HepG2 (cell line): ENCODE data around the gene GNGT2. TPM values are rescaled to one million over a fixed set of nuclear protein-coding genes. Genes with fewer than 3 reads are reported as not detected.

Experiments
- ARID4A ChIP-seq: sonication (generic); formaldehyde crosslinking; IDR thresholded peaks from 2 replicates; pipeline ENCODE4 v1.5.0; 2020; ENCODE audit warnings: mild to moderate bottlenecking, missing genetic modification reagents, borderline replicate concordance
- CBX5 ChIP-seq: sonication (generic); formaldehyde crosslinking; IDR thresholded peaks from 2 replicates; pipeline ENCODE4 v1.4.0; 2020; ENCODE audit warnings: missing genetic modification reagents, borderline replicate concordance
- CSRNP1 ChIP-seq: sonication (generic); formaldehyde crosslinking; IDR thresholded peaks from 2 replicates; pipeline ENCODE4 v1.8.1; 2023; ENCODE audit warnings: mild to moderate bottlenecking, missing genetic modification reagents
- E2F1 ChIP-seq: sonication (generic); formaldehyde crosslinking; IDR thresholded peaks from 2 replicates; pipeline ENCODE4 v1.5.0; 2020; ENCODE audit warnings: missing genetic modification reagents
- ETV5 ChIP-seq: IDR thresholded peaks from 2 replicates; pipeline ENCODE4 v1.6.1; 2018; ENCODE audit warnings: missing biosample characterization, missing genetic modification reagents, inconsistent platforms, borderline replicate concordance
- ETV6 ChIP-seq: sonication (generic); formaldehyde crosslinking; conservative IDR thresholded peaks from 2 replicates; pipeline ENCODE4 v1.4.0; 2020; ENCODE audit warnings: missing genetic modification reagents
- FOSL2 ChIP-seq: sonication (generic); formaldehyde crosslinking; IDR thresholded peaks from 2 replicates; pipeline ENCODE4 v1.4.0; 2020; ENCODE audit warnings: missing genetic modification reagents
- FOXO1 ChIP-seq: sonication (generic); formaldehyde crosslinking; IDR thresholded peaks from 2 replicates; pipeline ENCODE4 v1.4.0; 2020; ENCODE audit warnings: missing genetic modification reagents
- GATAD2A ChIP-seq: IDR thresholded peaks from 2 replicates; pipeline ENCODE4 v1.6.1; 2016
- HIVEP1 ChIP-seq: sonication (generic); formaldehyde crosslinking; IDR thresholded peaks from 2 replicates; pipeline ENCODE4 v1.4.0; 2020; ENCODE audit warnings: mild to moderate bottlenecking, missing genetic modification reagents
- HNF1B ChIP-seq: sonication (generic); formaldehyde crosslinking; IDR thresholded peaks from 2 replicates; pipeline ENCODE4 v1.5.1; 2020; ENCODE audit warnings: mild to moderate bottlenecking, moderate library complexity, missing genetic modification reagents
- PLSCR1 ChIP-seq: sonication (generic); formaldehyde crosslinking; IDR thresholded peaks from 2 replicates; pipeline ENCODE4 v1.5.0; 2020; ENCODE audit warnings: missing genetic modification reagents, mild to moderate bottlenecking, borderline replicate concordance
- SMC3 ChIP-seq: IDR thresholded peaks from 2 replicates; pipeline ENCODE4 v1.6.1; 2011; ENCODE audit warnings: low read length, improper control_type of control experiment
- ZNF350 ChIP-seq: sonication (generic); formaldehyde crosslinking; IDR thresholded peaks from 2 replicates; pipeline ENCODE4 v1.4.0; 2020; ENCODE audit warnings: mild to moderate bottlenecking, low read depth, missing genetic modification reagents, borderline replicate concordance
- ZNF512 ChIP-seq: sonication (generic); formaldehyde crosslinking; IDR thresholded peaks from 2 replicates; pipeline ENCODE4 v1.4.0; 2020; ENCODE audit warnings: mild to moderate bottlenecking, missing genetic modification reagents
- ZNF549 ChIP-seq: sonication (generic); formaldehyde crosslinking; IDR thresholded peaks from 2 replicates; pipeline ENCODE4 v1.5.0; 2020; ENCODE audit warnings: missing genetic modification reagents
- ZNF776 ChIP-seq: sonication (generic); formaldehyde crosslinking; IDR thresholded peaks from 2 replicates; pipeline ENCODE4 v1.4.0; 2020; ENCODE audit warnings: mild to moderate bottlenecking, missing genetic modification reagents
- polyA plus RNA-seq, 8 experiments: library from polyadenylated mRNA; depleted of rRNA in 3 of 8; stranded (reverse) in 7 of 8; unstranded in 1 of 8; fragments of >200 nt; fragmentation: Illumina TruSeq in 4 of 8; extraction: Trizol in 4 of 8; gene quantifications; 2 replicates each; pipeline versions ENCODE4 v1.2.1 to v1.2.3, GENCODE V29; 2011 to 2016; ENCODE audit warnings: low read depth in 4 of 8, missing spikeins in 1 of 8, mixed read lengths in 1 of 8; ENCODE audit not compliant: insufficient read depth in 1 of 8
- total RNA-seq, 5 experiments: library from RNA; depleted of rRNA; stranded (reverse); fragments of >200 nt; fragmentation: Illumina TruSeq; extraction: Trizol; gene quantifications; 2 replicates each; pipeline ENCODE4 v1.2.3, GENCODE V29; 2016; ENCODE audit warnings: low read depth in 1 of 5

The GNGT2 gene
- total and polyA plus RNA-seq, 2 of the 13 experiments (the other 11 are each of a cell fraction or from before 2014, with no cell fraction given), result not detected

- no peak for TF ChIP-seq PLSCR1 (CRISPR knock-in tag)
- TF ChIP-seq ZNF350 (CRISPR knock-in tag), result peak; percentile 35; the same call in 1 of the 2 replicates
- 0 out of 2 replicates have a peak, but pooled peaks have one; percentile 33 for TF ChIP-seq GATAD2A (CRISPR knock-in tag)
- no peak for TF ChIP-seq ZNF549
- no peak; the same call in 1 of the 2 replicates for TF ChIP-seq CBX5
- peak; percentile 34; the same call in 1 of the 2 replicates for TF ChIP-seq FOSL2 (CRISPR knock-in tag)
- no peak for TF ChIP-seq E2F1
- 0 out of 2 replicates have a peak, but pooled peaks have one; percentile 61 for TF ChIP-seq ZNF512
- 0 out of 2 replicates have a peak, but pooled peaks have one; percentile 21 for TF ChIP-seq HNF1B (CRISPR knock-in tag)
- TF ChIP-seq ETV6, result no peak
- peak; percentile 82 for TF ChIP-seq SMC3
- TF ChIP-seq ETV5 (CRISPR knock-in tag), result no peak
- no peak for TF ChIP-seq CSRNP1 (CRISPR knock-in tag)
- TF ChIP-seq HIVEP1 (CRISPR knock-in tag), result peak; percentile 50; the same call in 1 of the 2 replicates
- no peak for TF ChIP-seq ZNF776
- TF ChIP-seq FOXO1 (CRISPR knock-in tag), result no peak
- TF ChIP-seq ARID4A (CRISPR knock-in tag), result 0 out of 2 replicates have a peak, but pooled peaks have one; percentile 17
These were observed 17.3 kb upstream of the GNGT2 start (continued) for GRCh38 chr17:49227436-49228261.
